Measurements from ENCODE around the gene ST6GALNAC1.

GRCh38 chr17:76659928-76660655 lies 16.5 kb upstream of the ST6GALNAC1 start:
- TF ChIP-seq CTCF (conservative IDR thresholded peaks at IDR 0.05; ENCODE audit: low read depth, low read length) (no peak), POLR2A (IDR thresholded peaks at IDR 0.05; ENCODE audit: low read depth, low read length) (no peak), ELK1 (IDR thresholded peaks at IDR 0.05; ENCODE audit: borderline replicate concordance, low read depth, low read length) (no peak), USF2 (IDR thresholded peaks at IDR 0.05; ENCODE audit: low read depth, low read length) (no peak), FOS (IDR thresholded peaks at IDR 0.05; ENCODE audit: low read depth, low read length) (no peak), MAFK (IDR thresholded peaks at IDR 0.05; ENCODE audit: low read depth, low read length) (no peak), CEBPB (IDR thresholded peaks at IDR 0.05; ENCODE audit: low read depth, low read length) (no peak), MXI1 (IDR thresholded peaks at IDR 0.05; ENCODE audit: borderline replicate concordance, low read depth, low read length) (no peak), RCOR1 (IDR thresholded peaks at IDR 0.05; ENCODE audit: insufficient replicate concordance, low read length) (no peak), RFX5 (IDR thresholded peaks at IDR 0.05; ENCODE audit: low read depth, low read length) (no peak), MAZ (IDR thresholded peaks at IDR 0.05; ENCODE audit: borderline replicate concordance, low read depth, low read length) (no peak), SMC3 (IDR thresholded peaks at IDR 0.05; ENCODE audit: low read depth, low read length) (no peak)
